Muscle layer of duodenum (tissue), 2 donors: Measurements from ENCODE around the gene BTBD9.

Experiments used
- H3K27ac ChIP-seq: one replicate; pipeline ENCODE4 v1.7.0; 2013; ENCODE audit warnings: mild to moderate bottlenecking, low read length
- H3K27me3 ChIP-seq: one replicate; pipeline ENCODE4 v1.7.0; 2013; ENCODE audit warnings: low read depth, mild to moderate bottlenecking, control low read depth, low read length
- H3K36me3 ChIP-seq, 2 donors: one replicate each; pipeline ENCODE4 v1.7.0; 2013; ENCODE audit warnings: low read length in 2 of 2, control low read depth in 1 of 2, mild to moderate bottlenecking in 1 of 2; ENCODE audit not compliant: insufficient read depth in 2 of 2, control insufficient read depth in 1 of 2
- H3K4me1 ChIP-seq, 2 donors: one replicate each; pipeline ENCODE4 v1.7.0; 2013; ENCODE audit warnings: low read length in 2 of 2, mild to moderate bottlenecking in 2 of 2, control low read depth in 1 of 2, moderate library complexity in 1 of 2; ENCODE audit not compliant: insufficient read depth in 2 of 2, control insufficient read depth in 1 of 2
- H3K4me3 ChIP-seq, 2 donors: one replicate each; pipeline ENCODE4 v1.7.0; 2013; ENCODE audit warnings: low read length in 2 of 2, low read depth in 1 of 2, mild to moderate bottlenecking in 1 of 2
- H3K9me3 ChIP-seq, 2 donors: one replicate each; pipeline ENCODE4 v1.7.0; 2013; ENCODE audit warnings: low read length in 2 of 2, control low read depth in 1 of 2, mild to moderate bottlenecking in 1 of 2; ENCODE audit not compliant: control insufficient read depth in 1 of 2
- donor health status: healthy.

Gene BTBD9

GRCh38 chr6:38221251-38221650, 418.5 kb downstream of the BTBD9 start:
- Histone ChIP-seq H3K9me3 (no peaks in the 10 kb centered on the region), H3K27me3 (no peaks in the 10 kb centered on the region), H3K4me1 (no peaks in the 10 kb centered on the region), H3K27ac (no peak overlapping the region), H3K36me3 (no peaks in the 10 kb centered on the region), H3K4me3 (no peak overlapping the region)

- Histone ChIP-seq H3K9me3 (no peaks in the 10 kb centered on the region), H3K27me3 (no peaks in the 10 kb centered on the region), H3K27ac (no peak overlapping the region), H3K36me3 (no peaks in the 10 kb centered on the region), H3K4me3 (no peak overlapping the region), H3K4me1 (no peaks in the 10 kb centered on the region)
Observed at GRCh38 chr6:38220069-38220723, 419.5 kb downstream of the BTBD9 start.

GRCh38 chr6:38218235-38218634, 421.5 kb downstream of the BTBD9 start:
- no peak overlapping the region for H3K27ac ChIP-seq
- no peak overlapping the region for H3K4me3 ChIP-seq
- H3K36me3 ChIP-seq = no peaks in the 10 kb centered on the region
- no peaks in the 10 kb centered on the region for H3K9me3 ChIP-seq
- no peaks in the 10 kb centered on the region for H3K27me3 ChIP-seq
- no peaks in the 10 kb centered on the region for H3K4me1 ChIP-seq

DNA sequence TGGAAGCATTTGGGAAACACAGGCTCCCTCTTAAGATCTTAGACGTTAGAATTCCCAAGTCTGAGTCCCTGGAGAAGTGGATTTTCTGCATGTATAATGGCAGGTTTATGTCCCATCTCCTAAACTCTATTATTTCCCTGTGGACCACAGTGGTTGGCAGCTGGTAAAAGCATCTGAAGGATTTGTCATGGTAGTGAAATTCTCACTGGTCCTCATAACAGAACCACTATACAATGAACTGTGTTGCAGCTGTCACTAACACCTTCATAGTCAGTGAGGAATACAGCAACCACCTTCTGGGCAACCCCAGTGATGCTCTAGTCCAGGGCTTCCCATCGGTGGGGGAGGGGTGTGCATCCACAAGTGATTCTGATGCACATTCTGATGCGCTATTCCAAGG, 423.3 kb downstream of the BTBD9 start:
- no peak overlapping the region for H3K27ac ChIP-seq
- no peaks in the 10 kb centered on the region for H3K36me3 ChIP-seq
- no peak overlapping the region for H3K4me3 ChIP-seq
- H3K27me3 ChIP-seq = no peaks in the 10 kb centered on the region
- no peaks in the 10 kb centered on the region for H3K9me3 ChIP-seq
- peaks cover 0 to 18% of the 10 kb centered on the region in 2 donors for H3K4me1 ChIP-seq

- Histone ChIP-seq H3K27me3 (no peaks in the 10 kb centered on the region), H3K27ac (no peak overlapping the region), H3K36me3 (no peaks in the 10 kb centered on the region), H3K9me3 (no peaks in the 10 kb centered on the region), H3K4me3 (no peak overlapping the region), H3K4me1 (peaks cover 0 to 19% of the 10 kb centered on the region in 2 donors)
Observed at GRCh38 chr6:38215651-38216311, 423.9 kb downstream of the BTBD9 start.

GRCh38 chr6:38215225-38215624, 424.5 kb downstream of the BTBD9 start:
- no peak overlapping the region for H3K27ac ChIP-seq
- H3K9me3 ChIP-seq = no peaks in the 10 kb centered on the region
- H3K27me3 ChIP-seq = no peaks in the 10 kb centered on the region
- H3K36me3 ChIP-seq = no peaks in the 10 kb centered on the region
- peaks cover 0 to 19% of the 10 kb centered on the region in 2 donors for H3K4me1 ChIP-seq
- H3K4me3 ChIP-seq = no peak overlapping the region

GRCh38 chr6:38214159-38214558, 425.6 kb downstream of the BTBD9 start:
- Histone ChIP-seq H3K27me3 (no peaks in the 10 kb centered on the region), H3K36me3 (no peaks in the 10 kb centered on the region), H3K4me1 (peaks cover 0 to 23% of the 10 kb centered on the region in 2 donors), H3K27ac (no peak overlapping the region), H3K4me3 (no peak overlapping the region), H3K9me3 (no peaks in the 10 kb centered on the region)

DNA sequence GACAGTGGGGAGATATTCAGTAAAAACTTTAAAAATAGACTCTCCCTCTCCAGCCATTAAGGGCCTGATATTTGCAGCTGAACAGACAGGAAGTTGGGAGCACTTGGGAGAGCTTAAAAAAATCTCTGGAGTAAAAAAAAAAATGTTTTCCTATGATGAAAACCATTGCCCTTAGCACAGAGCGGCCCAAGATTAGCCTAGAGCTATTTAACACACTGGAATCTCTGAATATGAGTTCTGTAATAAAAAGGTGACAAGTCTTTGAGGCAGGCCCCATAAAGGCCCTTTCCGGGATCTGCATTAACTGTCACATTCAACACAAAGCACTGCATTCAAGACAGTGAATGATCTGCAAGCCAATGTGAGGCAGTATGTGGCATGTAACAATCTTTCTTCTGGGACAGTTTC, 426.5 kb downstream of the BTBD9 start:
- Histone ChIP-seq H3K36me3 (no peaks in the 10 kb centered on the region), H3K9me3 (no peaks in the 10 kb centered on the region), H3K4me1 (peaks cover 0 to 23% of the 10 kb centered on the region in 2 donors), H3K4me3 (no peak overlapping the region), H3K27ac (no peak overlapping the region), H3K27me3 (no peaks in the 10 kb centered on the region)

DNA sequence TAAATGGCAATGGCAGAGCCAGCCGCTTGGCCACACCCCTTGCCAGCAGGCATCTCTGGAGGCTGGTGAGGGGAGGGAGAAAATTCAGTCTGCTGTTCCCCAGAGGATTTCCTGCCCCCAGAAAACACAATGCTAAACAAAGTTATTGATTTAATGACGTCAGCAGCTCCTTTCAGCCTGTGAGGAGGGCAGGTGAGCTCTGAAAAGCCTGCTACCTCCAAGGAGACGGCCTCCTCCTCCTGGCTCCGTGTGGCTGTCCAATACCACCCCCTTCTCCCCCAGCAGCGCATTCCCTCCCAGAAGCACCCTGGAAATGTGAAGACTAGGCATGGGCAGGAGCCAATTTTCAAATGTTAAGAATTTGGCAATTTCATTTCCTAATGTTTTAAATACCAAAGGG, 427.1 kb downstream of the BTBD9 start:
- Histone ChIP-seq H3K27ac (no peak overlapping the region), H3K4me3 (no peak overlapping the region), H3K4me1 (peaks cover 0 to 23% of the 10 kb centered on the region in 2 donors), H3K9me3 (no peaks in the 10 kb centered on the region), H3K27me3 (no peaks in the 10 kb centered on the region), H3K36me3 (no peaks in the 10 kb centered on the region)

- Histone ChIP-seq H3K36me3 (no peaks in the 10 kb centered on the region), H3K4me3 (no peak overlapping the region), H3K27me3 (no peaks in the 10 kb centered on the region), H3K9me3 (no peaks in the 10 kb centered on the region), H3K27ac (no peak overlapping the region), H3K4me1 (peaks cover 0 to 23% of the 10 kb centered on the region in 2 donors)
Observed at GRCh38 chr6:38212116-38212515, 427.6 kb downstream of the BTBD9 start.

- Histone ChIP-seq H3K9me3 (no peaks in the 10 kb centered on the region), H3K27ac (no peak overlapping the region), H3K4me3 (no peak overlapping the region), H3K36me3 (no peaks in the 10 kb centered on the region), H3K27me3 (no peaks in the 10 kb centered on the region), H3K4me1 (peaks cover 0 to 23% of the 10 kb centered on the region in 2 donors)
Observed at GRCh38 chr6:38209371-38210260, 430.1 kb downstream of the BTBD9 start.
